ENCODE measurements around the gene PLCG2.
"Not testable (repeated sequence)": the region's sequence is repeated elsewhere in the genome, so short reads cannot be mapped to it uniquely, and the experiment has no call there.

PLCG2 gene

GRCh38 chr16:81987706-81988105 is 208.6 kb downstream of the PLCG2 start:
- no peak for DNase-seq (ENCODE audit: low read depth in 2 of 3, low spot score in 2 of 3)

GRCh38 chr16:81992859-81993258 is 213.8 kb downstream of the PLCG2 start:
- DNase-seq (ENCODE audit: low read depth in 2 of 3, low spot score in 2 of 3): no peak

- DNase-seq (ENCODE audit: low read depth in 2 of 3, low spot score in 2 of 3): no peak
These were observed 215.4 kb downstream of the PLCG2 start for GRCh38 chr16:81994485-81994884.

GRCh38 chr16:81995651-81996050 is 216.6 kb downstream of the PLCG2 start:
- no peak for DNase-seq (ENCODE audit: low read depth in 2 of 3, low spot score in 2 of 3)

GRCh38 chr16:81996664-81997509 is 217.8 kb downstream of the PLCG2 start:
- DNase-seq (ENCODE audit: low read depth in 2 of 3, low spot score in 2 of 3): no peak

GRCh38 chr16:81997738-81998137 is 218.6 kb downstream of the PLCG2 start:
- no peak for DNase-seq (ENCODE audit: low read depth in 2 of 3, low spot score in 2 of 3)

- no peak for DNase-seq (ENCODE audit: low read depth in 2 of 3, low spot score in 2 of 3)
These were observed 223.7 kb downstream of the PLCG2 start for GRCh38 chr16:82002831-82003230.

GRCh38 chr16:82004601-82005000 is 225.5 kb downstream of the PLCG2 start:
- DNase-seq (ENCODE audit: low read depth in 2 of 3, low spot score in 2 of 3): no peak

- no peak for DNase-seq (ENCODE audit: low read depth in 2 of 3, low spot score in 2 of 3)
These were observed 226.1 kb downstream of the PLCG2 start for GRCh38 chr16:82005027-82005830.

GRCh38 chr16:82006036-82006435 is 226.9 kb downstream of the PLCG2 start:
- no peak for DNase-seq (ENCODE audit: low read depth in 2 of 3, low spot score in 2 of 3)

- DNase-seq (ENCODE audit: low read depth in 2 of 3, low spot score in 2 of 3): no peak
These were observed 228.1 kb downstream of the PLCG2 start for GRCh38 chr16:82007189-82007588.

GRCh38 chr16:82008957-82009592 is 230.0 kb downstream of the PLCG2 start:
- DNase-seq (ENCODE audit: low read depth in 2 of 3, low spot score in 2 of 3): no peak

- DNase-seq (ENCODE audit: low read depth in 2 of 3, low spot score in 2 of 3): not testable (repeated sequence)
These were observed 230.7 kb downstream of the PLCG2 start for GRCh38 chr16:82009789-82010188.

GRCh38 chr16:82010649-82011048 is 231.6 kb downstream of the PLCG2 start:
- DNase-seq (ENCODE audit: low read depth in 2 of 3, low spot score in 2 of 3): no peak

GRCh38 chr16:82011199-82011641 is 232.1 kb downstream of the PLCG2 start, which contains the start of gene SDR42E1:
Gene SDR42E1, minus strand, starts transcription at chr16:82011470. Its CDS starts 10,612 bp downstream, at chr16:82000858.
- DNase-seq (ENCODE audit: low read depth in 2 of 3, low spot score in 2 of 3): peak; percentile 13 to 27 (median 20)

All from activated CD8-positive, alpha-beta memory T cell treated with anti-CD3 and anti-CD28 coated beads for 48 hours (primary cell).